HCT116 (cell line): ENCODE results near the gene STARD7.

ENCODE experiments used
- CTCF ChIP-seq, 3 experiments: fragments of 200-600 bp in 1 of 3; sonication (generic) in 1 of 3; IDR thresholded peaks in 2 of 3; conservative IDR thresholded peaks in 1 of 3; 2 replicates each; pipeline ENCODE4 v1.5.1; 2012 to 2017; ENCODE audit warnings: low read depth in 2 of 3, low read length in 2 of 3, antibody characterized with exemption in 1 of 3, borderline replicate concordance in 1 of 3, control low read depth in 1 of 3, mild to moderate bottlenecking in 1 of 3, mixed read lengths in 1 of 3, mixed run types in 1 of 3, moderate library complexity in 1 of 3; ENCODE audit not compliant: insufficient read depth in 1 of 3
- SRF ChIP-seq: IDR thresholded peaks from 2 replicates; pipeline ENCODE4 v1.6.1; 2012; ENCODE audit warnings: low read depth

GRCh38 chr2:96209011-96209728, 543 bp upstream of the STARD7 start:
- TF ChIP-seq SRF (no peak; the same call in 1 of the 2 replicates), CTCF (IDR thresholded peaks at IDR 0.05 in 2 of 3, conservative IDR thresholded peaks at IDR 0.05 in 1 of 3; ENCODE audit: borderline replicate concordance in 1 of 3, insufficient read depth in 1 of 3, low read depth in 2 of 3, low read length in 2 of 3) (no peak)
